OCI-LY1 (cell line): ENCODE measurements around the gene PWP1.

Source experiments
- CTCF ChIP-seq: fragments of 200-600 bp; sonication (generic), shearing (Covaris generic); IDR thresholded peaks from 2 replicates; pipeline ENCODE4 v1.5.1; 2017; ENCODE audit warnings: mild to moderate bottlenecking, antibody characterized with exemption, low read length, moderate library complexity, mixed read lengths
- EZH2 ChIP-seq: fragments of 200-600 bp; sonication (generic), shearing (Covaris generic); IDR thresholded peaks from 2 replicates; pipeline ENCODE4 v1.8.0; 2017; ENCODE audit warnings: borderline replicate concordance, mixed run types, mild to moderate bottlenecking, antibody characterized with exemption, low read length, moderate library complexity, mixed read lengths

GRCh38 chr12:107760809-107761501, 75.4 kb downstream of the PWP1 start, which contains the start of gene PRDM4:
- no peak for TF ChIP-seq CTCF
- no peak for TF ChIP-seq EZH2
